Thyroid gland (tissue), 4 donors: ENCODE data around the gene LCNL1. TPM values are rescaled to one million over a fixed set of nuclear protein-coding genes. Genes with fewer than 3 reads are reported as not detected.

Source experiments
- DNase-seq, 2 donors: peaks; one replicate each; pipeline ENCODE4 v3.0.0-alpha.2; 2019
- H3K27ac ChIP-seq, 3 donors: fragments of 200-600 bp; sonication (generic); 1 replicate in 2 of 3; 2 replicates in 1 of 3; pipeline ENCODE4 v1.5.1; 2016 to 2019; ENCODE audit warnings: mild to moderate bottlenecking in 1 of 3, moderate library complexity in 1 of 3
- H3K27me3 ChIP-seq: fragments of 200-600 bp; sonication (generic); one replicate; pipeline ENCODE4 v1.5.1; 2019
- H3K36me3 ChIP-seq, 2 donors: fragments of 200-600 bp; sonication (generic); one replicate each; pipeline ENCODE4 v1.5.1; 2016 to 2019
- H3K4me1 ChIP-seq, 2 donors: fragments of 200-600 bp; sonication (generic); one replicate each; pipeline ENCODE4 v1.5.1; 2017 to 2019
- H3K4me3 ChIP-seq, 3 donors: fragments of 200-600 bp; sonication (generic); replicated peaks in 1 of 3; 1 replicate in 2 of 3; 2 replicates in 1 of 3; pipeline ENCODE4 v1.5.1; 2016; ENCODE audit warnings: mild to moderate bottlenecking in 1 of 3
- H3K9me3 ChIP-seq: fragments of 200-600 bp; sonication (generic); one replicate; pipeline ENCODE4 v1.5.1; 2017
- CTCF ChIP-seq, 6 experiments: fragments of 200-600 bp in 3 of 6; fragments of 450-650 bp in 3 of 6; sonication (generic) in 3 of 6; IDR thresholded peaks; one replicate each; pipeline ENCODE4 v1.5.1; 2016 to 2019; ENCODE audit warnings: antibody characterized with exemption in 6 of 6, mild to moderate bottlenecking in 2 of 6, inconsistent platforms in 1 of 6, moderate library complexity in 1 of 6
- POLR2A ChIP-seq, 2 donors: fragments of 450-650 bp; IDR thresholded peaks; one replicate each; pipeline ENCODE4 v1.6.1; 2017; ENCODE audit warnings: antibody characterized with exemption in 2 of 2, mild to moderate bottlenecking in 2 of 2, moderate library complexity in 1 of 2
- WGBS, 2 donors: methylation state at CpG; one replicate each; pipeline ENCODE4 v1.1.5; 2017; 5-methylcytosine and 5-hydroxymethylcytosine counted together
- intact Hi-C: fragments of 100-400 bp; cut with DNase I; formaldehyde crosslinking; loops from one replicate; pipeline ENCODE4 v1.15.1; 2023
- total RNA-seq, 4 donors: library from RNA; depleted of rRNA; stranded (reverse); fragments of >200 nt; gene quantifications; one replicate each; pipeline ENCODE4 v1.2.3, GENCODE V29; 2016

LCNL1 gene
- total RNA-seq, 4 donors from 2014 or later = 0.54 TPM; not detected in 3

- H3K27ac ChIP-seq = no peak overlapping the region
Measured at GRCh38 chr9:137020771-137021567, 38.2 kb downstream of the LCNL1 start.

GRCh38 chr9:137021568-137021978, 38.8 kb downstream of the LCNL1 start:
- H3K36me3 ChIP-seq = peaks cover 13 to 16% of the 10 kb centered on the region in 2 donors
- TF ChIP-seq POLR2A (IDR thresholded peaks at IDR 0.05) (no peak), CTCF (IDR thresholded peaks at IDR 0.05) (no peak)
- WGBS, 2 donors = 94% methylated on average over 3 to 4 of the region's 6 CpGs
- H3K4me3 ChIP-seq = no peak overlapping the region
- intact Hi-C loops = no loop called here
- H3K9me3 ChIP-seq = no peaks in the 10 kb centered on the region
- no peak overlapping the region for H3K27ac ChIP-seq
- H3K4me1 ChIP-seq = peaks cover 8 to 14% of the 10 kb centered on the region in 2 donors
- no peaks in the 10 kb centered on the region for H3K27me3 ChIP-seq
- DNase-seq = no peak

More at GRCh38 chr9:137020771-137021567, 38.2 kb downstream of the LCNL1 start:
- Histone ChIP-seq H3K9me3 (no peaks in the 10 kb centered on the region), H3K4me1 (peaks cover 3 to 8% of the 10 kb centered on the region in 2 donors), H3K27me3 (no peaks in the 10 kb centered on the region), H3K4me3 (no peak overlapping the region), H3K36me3 (peaks cover 19 to 21% of the 10 kb centered on the region in 2 donors)
- DNase-seq = no peak
- TF ChIP-seq CTCF (IDR thresholded peaks at IDR 0.05) (no peak), POLR2A (IDR thresholded peaks at IDR 0.05) (no peak)
- 97 to 98% methylated on average over 18 to 27 of the region's 32 CpGs for WGBS, 2 donors
- intact Hi-C loops = no loop called here

GRCh38 chr9:137021979-137022661, 39.3 kb downstream of the LCNL1 start:
- WGBS, 2 donors = 82 to 83% methylated on average over 5 to 13 of the region's 30 CpGs
- DNase-seq = peak in 1 of 2 donors; percentile 38
- Histone ChIP-seq H3K36me3 (peaks cover 7 to 16% of the 10 kb centered on the region in 2 donors), H3K27me3 (no peaks in the 10 kb centered on the region), H3K4me3 (no peak overlapping the region), H3K27ac (no peak overlapping the region), H3K4me1 (peaks cover 13 to 20% of the 10 kb centered on the region in 2 donors), H3K9me3 (no peaks in the 10 kb centered on the region)
- TF ChIP-seq CTCF (IDR thresholded peaks at IDR 0.05) (no peak), POLR2A (IDR thresholded peaks at IDR 0.05) (no peak)
- intact Hi-C loops = no loop called here

GRCh38 chr9:137022662-137023008, 39.8 kb downstream of the LCNL1 start:
- no peak for DNase-seq
- 91 to 92% methylated on average over 10 to 22 of the region's 23 CpGs for WGBS, 2 donors
- Histone ChIP-seq H3K36me3 (peaks cover 4 to 11% of the 10 kb centered on the region in 2 donors), H3K4me1 (peaks cover 18 to 25% of the 10 kb centered on the region in 2 donors), H3K27me3 (no peaks in the 10 kb centered on the region), H3K9me3 (no peaks in the 10 kb centered on the region), H3K4me3 (no peak overlapping the region), H3K27ac (no peak overlapping the region)
- TF ChIP-seq CTCF (IDR thresholded peaks at IDR 0.05) = no peak
- no peak for TF ChIP-seq POLR2A (IDR thresholded peaks at IDR 0.05)
- intact Hi-C loops = no loop called here

GRCh38 chr9:137023157-137023556, 40.4 kb downstream of the LCNL1 start:
- Histone ChIP-seq H3K9me3 (no peaks in the 10 kb centered on the region), H3K27ac (no peak overlapping the region), H3K27me3 (no peaks in the 10 kb centered on the region), H3K4me1 (peaks cover 18 to 25% of the 10 kb centered on the region in 2 donors), H3K36me3 (peaks cover 0 to 10% of the 10 kb centered on the region in 2 donors), H3K4me3 (no peak overlapping the region)
- DNase-seq = no peak
- WGBS, 2 donors = 73 to 90% methylated on average over 5 to 7 of the region's 7 CpGs
- TF ChIP-seq CTCF (IDR thresholded peaks at IDR 0.05) (no peak), POLR2A (IDR thresholded peaks at IDR 0.05) (no peak)
- intact Hi-C loops = no loop called here
